GM18868 (cell line): ENCODE results near the gene HPF1.
"Not testable (repeated sequence)": the region's sequence is repeated elsewhere in the genome, so short reads cannot be mapped to it uniquely, and the experiment has no call there.

Source experiments
- ATAC-seq: cut with Tn5 transposase; IDR thresholded peaks from one replicate; pipeline ENCODE4 v1.9.1; 2021; ENCODE audit warnings: mild to moderate bottlenecking, moderate library complexity; ENCODE audit not compliant: unreplicated experiment

HPF1 gene

GRCh38 chr4:169757575-169758184 lies at the start of gene HPF1:
HPF1 (minus strand) TSS chr4:169757944; CDS start chr4:169757877, 67 bp downstream.
- peak; percentile 95 for ATAC-seq

- ATAC-seq, result not testable (repeated sequence)
Measured at GRCh38 chr4:169806770-169807169, 49.0 kb upstream of the HPF1 start.

GRCh38 chr4:169803413-169803812 lies 45.7 kb upstream of the HPF1 start:
- no peak for ATAC-seq

GRCh38 chr4:169802873-169803272 lies 45.1 kb upstream of the HPF1 start:
- no peak for ATAC-seq

GRCh38 chr4:169800541-169800940 lies 42.8 kb upstream of the HPF1 start:
- ATAC-seq, result no peak

- no peak for ATAC-seq
Measured at GRCh38 chr4:169799260-169799659, 41.5 kb upstream of the HPF1 start.

- no peak for ATAC-seq
Measured at GRCh38 chr4:169795585-169795984, 37.8 kb upstream of the HPF1 start.

GRCh38 chr4:169791527-169792156 lies 33.9 kb upstream of the HPF1 start:
- peak; percentile 54 for ATAC-seq

- no peak for ATAC-seq
Measured at GRCh38 chr4:169791062-169791461, 33.3 kb upstream of the HPF1 start.

- no peak for ATAC-seq
Measured at GRCh38 chr4:169774466-169775445, 17.0 kb upstream of the HPF1 start.

- no peak for ATAC-seq
Measured at GRCh38 chr4:169773889-169774288, 16.1 kb upstream of the HPF1 start.

- not testable (repeated sequence) for ATAC-seq
Measured at GRCh38 chr4:169771556-169772080, 13.9 kb upstream of the HPF1 start.

GRCh38 chr4:169770416-169770815 lies 12.7 kb upstream of the HPF1 start:
- no peak for ATAC-seq

GRCh38 chr4:169768385-169768784 lies 10.6 kb upstream of the HPF1 start:
- no peak for ATAC-seq

- no peak for ATAC-seq
Measured at GRCh38 chr4:169766741-169767140, 9.0 kb upstream of the HPF1 start.

- ATAC-seq, result no peak
Measured at GRCh38 chr4:169765835-169766234, 8.1 kb upstream of the HPF1 start.

- ATAC-seq, result no peak
Measured at GRCh38 chr4:169761846-169762245, 4.1 kb upstream of the HPF1 start.

- ATAC-seq, result no peak
Measured at GRCh38 chr4:169758401-169758962, 738 bp upstream of the HPF1 start.

GRCh38 chr4:169756971-169757574 lies 671 bp downstream of the HPF1 start:
- ATAC-seq, result peak; percentile 18

GRCh38 chr4:169745291-169745690 lies 12.5 kb downstream of the HPF1 start:
- ATAC-seq, result no peak

- ATAC-seq, result no peak
Measured at GRCh38 chr4:169744601-169745000, 13.1 kb downstream of the HPF1 start.
